ENCODE results near the gene IGSF10. TPM values are rescaled to one million over a fixed set of nuclear protein-coding genes. Genes with fewer than 3 reads are reported as not detected.

The IGSF10 gene
- total and polyA plus RNA-seq, 8 donors = 0.19 to 0.69 (median 0.34) TPM

GRCh38 chr3:151462991-151463390, 2.1 kb upstream of the IGSF10 start:
- Histone ChIP-seq H3K36me3 (no peaks in the 10 kb centered on the region), H3K27me3 (no peaks in the 10 kb centered on the region), H3K4me1 (peaks cover 0 to 5% (median 0%) of the 10 kb centered on the region in 3 donors), H3K27ac (no peak overlapping the region), H3K4me3 (no peak overlapping the region), H3K9me3 (no peaks in the 10 kb centered on the region)
- DNase-seq (no peak), ATAC-seq (no peak), FAIRE-seq (no peak)
- intact Hi-C loops (cut with DNase I) = no loop called here
- no peak for TF ChIP-seq CTCF (IDR thresholded peaks at IDR 0.05)
- WGBS, 2 donors = 81 to 82% methylated on average over 1 of the region's 1 CpG

GRCh38 chr3:151462278-151462780, 1.5 kb upstream of the IGSF10 start:
- 87 to 88% methylated on average over 6 of the region's 6 CpGs for WGBS, 2 donors
- no peak for ATAC-seq

DNA sequence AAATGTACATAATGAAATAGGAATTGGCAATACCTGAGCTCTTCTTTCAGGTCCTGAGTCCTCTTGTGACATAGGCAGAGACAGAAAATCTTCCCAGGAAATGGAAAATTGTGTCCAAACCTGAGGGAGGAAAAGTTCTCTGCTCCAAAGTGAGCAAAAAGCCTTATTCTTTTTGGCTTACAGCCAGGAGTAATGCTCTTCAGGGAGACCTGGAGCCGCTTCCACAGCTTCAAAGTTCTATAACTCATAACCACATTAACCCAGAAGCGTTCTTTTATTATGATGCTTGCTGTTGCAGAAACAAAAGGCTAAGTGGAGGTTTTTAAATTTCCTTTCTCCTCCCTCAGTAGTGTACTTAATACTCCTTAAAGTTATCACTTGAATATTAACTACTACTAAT, 633 bp downstream of the IGSF10 start:
- DNase-seq (no peak), ATAC-seq (peak; percentile 13 to 52 (median 44)), FAIRE-seq (no peak)
- H3K4me1 ChIP-seq = peaks cover 0 to 5% (median 0%) of the 10 kb centered on the region in 3 donors
- no peak overlapping the region for H3K27ac ChIP-seq
- WGBS, 2 donors = 19 to 22% methylated on average over 2 of the region's 2 CpGs
- H3K4me3 ChIP-seq = peak overlapping the region in 3 of 4 donors; percentile 34 to 50 (median 48)
- TF ChIP-seq CTCF (IDR thresholded peaks at IDR 0.05) = no peak
- no peaks in the 10 kb centered on the region for H3K36me3 ChIP-seq
- H3K27me3 ChIP-seq = no peaks in the 10 kb centered on the region
- intact Hi-C loops (cut with DNase I) = no loop called here
- H3K9me3 ChIP-seq = no peaks in the 10 kb centered on the region

More at GRCh38 chr3:151462278-151462780, 1.5 kb upstream of the IGSF10 start:
- no peak for TF ChIP-seq CTCF (IDR thresholded peaks at IDR 0.05)
- peaks cover 0 to 5% (median 0%) of the 10 kb centered on the region in 3 donors for H3K4me1 ChIP-seq
- DNase-seq (no peak), FAIRE-seq (no peak)
- no peak overlapping the region for H3K4me3 ChIP-seq
- H3K36me3 ChIP-seq = no peaks in the 10 kb centered on the region
- H3K27me3 ChIP-seq = no peaks in the 10 kb centered on the region
- no peak overlapping the region for H3K27ac ChIP-seq
- intact Hi-C loops (cut with DNase I) = no loop called here
- H3K9me3 ChIP-seq = no peaks in the 10 kb centered on the region

DNA sequence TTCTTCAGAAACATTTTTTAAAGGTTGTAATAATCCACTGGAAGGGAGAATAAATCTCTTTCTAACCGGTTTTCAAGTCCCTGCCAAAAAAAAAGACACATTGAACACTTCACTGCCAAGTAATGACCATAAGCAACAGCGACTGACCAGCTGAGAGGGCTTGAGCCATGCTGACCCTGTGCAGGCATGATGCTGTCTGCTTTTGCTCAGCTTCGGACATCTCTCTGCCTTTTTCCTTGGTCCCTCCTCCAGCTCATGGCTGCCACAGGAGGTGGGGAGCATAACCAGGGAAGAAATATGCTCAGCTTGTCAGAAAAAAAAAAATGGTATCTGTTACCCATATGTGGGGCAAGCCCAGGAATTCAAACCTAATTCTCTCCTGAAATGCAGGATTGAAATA, 1.5 kb downstream of the IGSF10 start:
- FAIRE-seq (no peak), DNase-seq (no peak), ATAC-seq (no peak)
- Histone ChIP-seq H3K36me3 (no peaks in the 10 kb centered on the region), H3K4me1 (peaks cover 0 to 5% (median 0%) of the 10 kb centered on the region in 3 donors), H3K9me3 (no peaks in the 10 kb centered on the region), H3K4me3 (no peak overlapping the region), H3K27me3 (no peaks in the 10 kb centered on the region), H3K27ac (no peak overlapping the region)
- 42 to 43% methylated on average over 3 of the region's 3 CpGs for WGBS, 2 donors
- intact Hi-C loops (cut with DNase I) = no loop called here
- no peak for TF ChIP-seq CTCF (IDR thresholded peaks at IDR 0.05)

DNA sequence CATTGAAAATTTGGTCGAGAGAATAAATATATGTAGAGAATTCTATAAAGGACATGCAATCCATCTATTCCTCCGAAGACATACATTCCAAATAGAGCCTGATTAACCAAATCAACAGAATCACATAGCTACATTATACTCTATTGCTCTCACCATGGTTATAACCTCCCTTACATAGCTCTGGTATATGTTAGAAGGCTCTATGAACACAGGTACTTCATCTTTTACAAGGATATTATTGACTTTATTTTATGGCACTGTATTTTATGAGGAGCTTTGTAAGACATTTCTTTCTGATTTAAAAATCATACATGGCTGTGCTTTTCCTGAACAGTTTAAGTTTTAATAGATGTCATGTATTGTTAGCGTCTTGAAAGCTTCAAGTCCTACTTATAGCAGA, 4.8 kb downstream of the IGSF10 start:
- Histone ChIP-seq H3K36me3 (no peaks in the 10 kb centered on the region), H3K4me3 (no peak overlapping the region), H3K27ac (no peak overlapping the region), H3K9me3 (no peaks in the 10 kb centered on the region), H3K4me1 (peaks cover 0 to 5% (median 0%) of the 10 kb centered on the region in 3 donors), H3K27me3 (no peaks in the 10 kb centered on the region)
- DNase-seq (no peak), FAIRE-seq (no peak), ATAC-seq (no peak)
- intact Hi-C loops (cut with DNase I) = no loop called here
- no peak for TF ChIP-seq CTCF (IDR thresholded peaks at IDR 0.05)
- 82 to 90% methylated on average over 3 of the region's 3 CpGs for WGBS, 2 donors
